ENCODE measurements around the gene WDR88.

- TF ChIP-seq POLR2A (IDR thresholded peaks at IDR 0.05) = no peak
- no peak for TF ChIP-seq CTCF (IDR thresholded peaks at IDR 0.05)
These were observed 33.8 kb upstream of the WDR88 start for GRCh38 chr19:33098055-33098534.

All from Peyer's patch (tissue), 4 donors.